HG03095 (cell line): ENCODE data around the gene FHOD1.

ENCODE experiments used
- ATAC-seq: cut with Tn5 transposase; IDR thresholded peaks from one replicate; pipeline ENCODE4 v1.9.1; 2021; ENCODE audit warnings: moderate library complexity; ENCODE audit not compliant: unreplicated experiment

The FHOD1 gene

DNA sequence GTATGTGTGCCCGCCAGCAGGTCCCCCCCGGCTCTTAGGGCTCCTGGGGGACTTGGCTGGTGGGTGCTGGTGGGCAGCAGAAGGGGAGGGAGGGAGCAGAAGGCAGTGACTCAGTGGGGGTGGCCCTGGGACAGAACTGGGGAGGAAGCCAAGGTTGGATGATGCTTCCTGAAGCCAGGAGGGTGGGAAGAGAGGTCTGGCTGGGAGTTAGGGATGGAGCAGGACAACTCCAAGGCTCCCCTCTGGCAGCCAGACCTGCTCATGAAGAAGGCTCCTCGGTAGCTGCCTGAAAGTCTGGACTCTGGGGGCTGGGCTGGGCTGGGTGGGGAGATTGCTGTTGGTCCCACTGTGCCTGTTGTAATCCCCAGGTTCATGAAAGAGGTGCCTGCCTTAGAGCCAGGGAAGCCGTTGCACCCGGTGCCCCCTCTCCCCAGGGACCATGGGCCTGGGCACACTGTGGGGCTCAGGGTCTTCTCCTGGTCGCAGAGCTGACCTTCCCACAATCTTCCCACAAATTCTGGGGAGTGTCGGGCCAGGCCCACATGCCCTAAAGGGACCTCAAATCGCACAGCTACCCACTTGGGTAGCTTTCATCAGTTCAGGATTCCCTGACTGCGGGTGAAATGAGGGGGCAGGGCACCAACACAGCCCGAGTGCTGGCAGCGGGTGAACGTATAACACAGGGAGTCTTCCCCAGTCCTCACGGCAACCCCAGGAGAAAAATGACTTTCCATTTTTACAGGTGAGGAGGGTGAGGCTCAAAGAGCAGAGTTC is 30.9 kb upstream of the FHOD1 start:
- ATAC-seq, result no peak

DNA sequence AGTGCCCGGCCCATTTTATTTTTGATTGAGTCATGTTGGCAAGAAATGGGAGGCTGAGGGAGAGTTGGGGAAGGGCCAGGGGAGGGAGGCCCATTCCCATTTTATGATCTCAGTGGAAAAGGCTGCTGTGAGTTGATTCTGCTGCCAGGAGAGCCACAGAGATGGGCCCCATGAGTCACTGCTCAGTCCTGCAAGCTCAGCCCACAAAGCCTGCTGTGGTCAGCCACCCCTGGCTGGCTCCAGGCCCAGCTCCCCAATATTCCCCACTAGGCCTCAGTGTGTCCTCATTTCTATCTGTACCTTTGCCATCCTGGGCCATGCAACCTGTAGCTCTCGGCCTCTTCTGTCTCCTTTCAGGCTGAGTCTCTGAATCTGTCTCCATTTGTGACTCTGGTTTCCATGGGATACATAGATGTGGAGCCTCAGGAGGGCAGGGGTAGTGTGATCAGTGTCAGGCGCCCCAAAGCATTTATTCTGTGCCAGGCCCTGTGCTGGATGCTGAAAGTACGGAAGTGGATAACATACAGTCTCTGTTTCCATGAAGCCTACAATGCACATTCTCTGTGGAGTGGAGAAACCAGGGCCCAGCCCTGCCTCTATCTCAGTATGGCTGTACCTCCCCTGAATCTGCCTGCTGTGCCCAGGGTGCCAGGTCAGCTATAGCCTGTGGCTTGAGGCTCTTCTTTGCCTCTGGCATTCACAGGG is 30.2 kb upstream of the FHOD1 start:
- ATAC-seq, result no peak

DNA sequence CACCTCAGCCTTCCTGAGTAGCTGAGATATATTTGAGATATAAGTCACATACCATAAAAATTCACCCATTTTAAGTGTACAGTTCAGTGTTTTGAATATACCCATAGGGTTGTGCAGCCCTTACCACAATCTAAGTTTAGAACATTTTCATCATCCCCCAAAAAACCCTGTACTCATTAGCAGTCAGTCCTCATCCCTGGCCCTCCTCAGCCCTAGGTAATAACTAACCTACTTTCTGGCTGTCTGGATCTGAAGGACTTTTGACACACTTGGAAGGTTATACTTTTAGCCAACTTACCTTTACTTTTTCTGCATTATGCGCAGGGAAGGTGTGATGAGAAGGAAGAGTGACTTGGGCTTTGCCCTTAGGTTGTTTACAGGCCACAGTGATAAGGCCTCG is 28.0 kb upstream of the FHOD1 start:
- ATAC-seq, result no peak

DNA sequence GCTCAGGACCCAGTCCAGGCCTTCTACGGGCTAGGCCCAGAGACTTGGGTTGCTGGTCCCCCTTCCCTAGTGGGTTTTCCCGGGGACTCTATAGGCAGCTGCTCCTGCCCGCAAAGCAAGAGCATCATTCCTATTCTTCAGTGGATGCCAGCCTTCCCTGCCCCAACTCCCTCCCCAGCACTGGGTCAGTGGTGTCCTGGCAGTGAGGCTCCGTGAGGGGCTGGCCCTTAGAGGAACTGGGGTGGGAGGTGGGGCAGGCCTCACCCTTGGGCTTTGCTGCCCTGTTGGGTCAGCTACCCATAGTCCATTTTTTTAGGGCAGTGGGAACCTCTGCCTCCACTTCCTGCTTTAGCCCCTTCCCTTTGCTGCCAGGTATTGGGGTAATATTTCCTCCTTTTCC is 24.2 kb upstream of the FHOD1 start:
- no peak for ATAC-seq

DNA sequence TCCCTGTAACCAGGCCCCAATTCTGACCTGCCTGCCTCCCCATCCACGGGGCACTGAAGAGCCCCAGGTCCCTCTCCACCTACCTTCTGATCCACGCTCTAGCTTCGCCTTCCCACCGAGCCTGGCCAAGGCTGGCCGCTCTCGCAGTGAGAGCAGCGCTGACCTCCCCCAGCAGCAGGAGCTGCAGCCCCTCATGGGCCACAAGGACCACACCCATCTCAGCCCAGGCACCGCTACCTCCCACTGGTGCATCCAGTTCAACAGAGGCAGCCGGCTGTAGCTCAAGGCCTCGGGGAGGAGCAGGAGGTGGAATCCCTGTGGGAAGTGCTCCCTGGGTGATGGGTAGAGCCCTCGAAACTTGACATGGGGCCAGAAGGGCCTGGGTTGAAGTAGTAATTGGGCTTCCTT is 23.7 kb upstream of the FHOD1 start:
- no peak for ATAC-seq

DNA sequence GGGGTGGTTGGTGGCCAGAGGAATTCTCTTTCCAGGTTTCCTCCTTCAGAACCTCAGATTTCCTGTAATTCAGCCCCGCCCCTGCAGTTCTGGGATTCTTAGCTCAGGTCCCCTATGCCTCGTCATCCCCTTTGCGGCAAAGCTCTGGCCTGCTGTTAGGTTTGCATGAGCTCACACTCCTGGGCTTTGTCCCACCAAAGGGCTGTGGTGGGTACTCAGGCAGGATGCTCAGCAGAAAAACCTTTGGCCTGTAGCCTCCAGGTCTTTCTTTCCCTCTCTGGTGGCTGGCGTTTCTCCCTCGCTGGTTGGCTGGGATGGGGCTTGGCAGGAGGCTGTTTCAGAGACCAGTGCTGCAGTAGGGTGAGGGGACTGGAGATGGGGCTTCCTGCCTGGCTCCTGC is 22.5 kb upstream of the FHOD1 start:
- no peak for ATAC-seq

DNA sequence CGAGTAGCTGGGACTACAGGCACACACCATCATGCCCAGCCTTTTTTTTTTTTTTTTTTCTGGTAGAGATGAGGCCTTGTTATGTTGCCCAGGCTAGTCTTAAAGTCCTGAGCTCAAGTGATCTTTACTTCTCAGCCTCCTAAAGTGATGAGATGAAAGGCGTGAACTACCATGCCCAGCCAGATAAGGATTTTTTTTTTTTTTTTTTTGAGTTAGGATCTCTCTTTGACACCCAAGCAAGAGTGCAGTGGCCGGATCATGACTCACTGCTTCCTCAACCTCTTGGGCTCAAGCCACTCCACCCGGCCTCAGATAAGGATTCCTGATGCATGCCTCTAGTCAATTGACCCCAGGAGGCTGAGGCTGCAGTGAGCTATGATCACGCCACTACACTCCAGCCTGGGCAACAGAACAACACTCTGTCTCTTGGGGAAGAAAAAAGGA is 20.9 kb upstream of the FHOD1 start:
- ATAC-seq, result no peak

DNA sequence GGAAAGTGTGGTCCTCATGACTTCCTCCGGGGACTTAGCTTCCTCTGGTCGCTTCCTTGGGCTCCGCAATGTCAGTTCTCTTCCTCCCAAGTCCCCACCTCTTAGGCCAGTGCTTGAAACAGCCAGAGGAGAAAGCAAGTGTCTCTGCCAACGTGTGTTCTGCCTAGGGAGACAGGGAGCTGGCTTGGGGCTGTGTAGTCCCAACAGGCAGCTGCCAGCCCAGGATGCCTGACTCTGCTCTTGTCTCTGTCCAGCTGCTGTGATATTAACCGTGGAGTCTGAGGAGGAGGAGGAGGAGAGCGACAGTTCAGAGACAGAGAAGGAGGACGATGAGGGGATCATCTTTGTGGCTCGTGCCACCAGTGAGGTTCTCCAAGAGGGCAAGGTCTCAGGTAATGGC is 18.6 kb upstream of the FHOD1 start:
- ATAC-seq, result no peak

DNA sequence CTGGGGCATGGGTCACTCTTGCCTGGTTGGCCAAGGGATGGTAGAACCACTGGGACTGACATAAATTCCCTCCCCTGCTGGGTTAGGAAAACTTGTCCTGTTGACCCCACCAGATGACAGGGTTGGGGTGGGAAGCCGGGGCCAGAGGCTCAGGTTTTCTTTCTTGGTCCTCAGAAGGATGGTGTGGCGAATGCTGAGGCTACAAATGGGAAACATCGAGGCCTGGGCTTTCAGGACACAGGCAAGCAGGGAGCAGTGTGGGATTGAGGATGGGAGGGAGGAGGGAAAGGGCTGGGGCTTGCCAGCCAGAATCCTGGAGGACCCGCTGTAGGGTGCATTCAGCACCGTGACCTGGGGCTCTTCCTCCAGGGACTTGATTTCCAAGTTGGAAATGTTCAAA is 17.6 kb upstream of the FHOD1 start:
- no peak for ATAC-seq

DNA sequence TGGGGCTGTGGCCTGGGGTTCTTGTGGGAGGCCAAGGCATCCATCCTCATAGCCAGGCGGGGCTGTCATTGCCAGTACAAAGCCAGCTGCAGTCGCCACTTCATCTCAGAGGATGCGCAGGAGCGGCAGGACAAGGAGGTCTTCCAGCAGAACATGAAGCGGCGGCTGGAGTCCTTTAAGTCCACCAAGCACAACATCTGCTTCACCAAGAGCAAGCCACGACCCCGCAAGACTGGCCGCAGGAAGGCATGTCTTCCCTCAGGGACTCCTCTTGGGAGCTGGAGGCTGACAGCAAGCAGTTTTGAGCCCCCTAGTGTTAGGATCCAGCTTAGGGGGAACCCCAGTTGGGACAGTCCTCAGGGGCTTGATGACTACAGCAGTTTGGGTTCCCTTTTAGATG is 17.0 kb upstream of the FHOD1 start:
- ATAC-seq, result no peak

DNA sequence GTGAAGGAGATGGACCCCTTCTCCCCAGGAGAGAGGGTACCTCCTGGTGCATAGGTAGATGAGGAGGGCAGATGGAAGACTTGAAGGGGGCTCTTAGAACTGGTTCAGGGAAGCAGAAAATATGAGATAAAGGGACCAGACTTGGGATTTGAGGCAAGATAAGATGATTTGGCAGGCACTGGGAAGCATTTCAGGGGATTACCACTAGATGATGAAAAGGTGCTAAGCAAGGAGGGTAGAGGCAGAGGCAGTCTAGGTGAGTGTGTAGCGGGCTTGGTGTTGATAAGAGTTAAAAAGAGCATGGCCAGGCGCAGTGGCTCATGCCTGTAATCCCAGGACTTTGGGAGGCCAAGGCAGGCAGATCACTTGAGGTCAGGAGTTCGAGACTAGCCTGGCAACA is 15.9 kb upstream of the FHOD1 start:
- ATAC-seq, result no peak

DNA sequence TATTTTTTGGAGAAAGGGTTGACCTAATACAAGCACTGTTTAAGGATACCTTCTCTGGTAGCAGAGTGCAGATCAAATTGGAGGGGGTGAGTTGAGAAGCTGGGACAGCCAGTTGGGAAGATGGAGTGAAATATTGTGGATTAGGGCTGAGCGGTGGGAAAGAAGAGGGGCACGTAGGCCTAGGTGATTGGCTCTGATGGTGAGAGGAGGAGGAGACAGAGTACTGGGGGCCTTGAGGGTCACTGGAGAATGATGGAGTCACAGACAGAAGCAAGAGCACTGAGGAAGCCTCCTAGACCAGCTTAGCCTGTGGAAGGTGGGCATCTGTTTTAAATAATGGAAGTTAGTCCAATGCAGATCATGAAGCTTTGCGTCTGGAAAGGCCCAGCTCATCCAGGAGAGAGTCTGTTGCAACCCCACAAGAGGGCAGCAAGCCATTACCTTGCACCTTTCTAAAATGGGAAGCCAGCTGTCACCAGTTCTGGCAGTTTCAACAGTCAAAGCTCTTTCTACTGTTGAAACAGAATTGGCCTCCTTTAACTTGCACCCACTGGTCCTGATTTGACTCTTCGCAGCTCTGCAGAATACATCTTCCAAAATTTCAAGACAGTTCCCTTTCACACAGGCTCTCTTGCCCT is 13.3 kb upstream of the FHOD1 start:
- ATAC-seq, result peak; percentile 53

DNA sequence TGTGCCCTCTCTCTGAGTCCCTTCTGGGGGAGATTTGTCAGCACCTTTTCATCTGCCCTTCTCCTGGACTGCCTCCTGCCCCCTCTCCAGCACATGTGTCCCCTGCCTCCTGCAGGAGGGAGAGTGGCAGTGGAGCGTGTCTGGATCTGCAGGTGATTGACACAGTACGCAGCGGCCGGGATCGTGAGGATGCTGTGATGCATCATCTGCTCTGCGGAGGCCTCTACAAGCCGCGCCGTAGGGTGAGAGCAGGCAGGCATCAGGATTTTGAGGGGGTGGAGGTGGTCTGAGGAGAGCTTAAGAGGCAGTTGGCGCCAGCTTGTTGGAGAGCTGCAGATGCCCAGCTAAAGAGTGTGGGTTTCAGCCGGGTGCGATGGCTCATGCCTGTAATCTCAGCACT is 12.4 kb upstream of the FHOD1 start:
- no peak for ATAC-seq

DNA sequence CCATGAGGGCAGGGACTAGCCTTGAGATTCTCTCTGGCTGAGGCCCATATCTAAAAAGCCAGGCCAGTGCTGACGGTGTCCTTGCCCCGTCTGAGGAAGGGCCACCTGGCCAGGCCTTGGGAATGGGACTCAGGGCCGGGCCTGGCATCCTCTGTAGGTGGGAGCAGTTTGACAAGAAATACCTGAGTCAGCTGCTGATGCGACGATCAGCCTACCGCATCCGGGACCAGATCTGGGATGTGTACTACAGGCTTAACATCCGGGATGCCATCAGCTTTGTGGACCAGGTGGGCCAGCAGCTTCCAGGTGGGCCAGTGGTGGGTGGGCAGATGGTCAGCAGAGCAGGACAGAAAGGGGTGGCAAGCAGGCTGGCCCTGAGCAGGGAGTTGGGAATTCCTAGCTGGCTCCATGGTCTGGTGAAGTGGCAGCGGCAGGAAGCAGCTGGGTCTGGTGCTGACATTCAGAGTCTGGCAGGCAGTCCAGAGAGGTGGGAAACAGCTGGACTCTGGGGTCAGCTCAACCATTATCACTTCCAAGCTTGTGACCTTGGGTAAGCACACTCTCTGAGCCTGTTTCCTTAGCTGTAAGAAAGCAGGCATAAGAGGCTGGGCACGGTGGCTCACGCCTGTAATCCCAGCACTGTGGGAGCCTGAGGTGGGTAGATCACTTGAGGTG is 11.0 kb upstream of the FHOD1 start:
- ATAC-seq, result no peak

DNA sequence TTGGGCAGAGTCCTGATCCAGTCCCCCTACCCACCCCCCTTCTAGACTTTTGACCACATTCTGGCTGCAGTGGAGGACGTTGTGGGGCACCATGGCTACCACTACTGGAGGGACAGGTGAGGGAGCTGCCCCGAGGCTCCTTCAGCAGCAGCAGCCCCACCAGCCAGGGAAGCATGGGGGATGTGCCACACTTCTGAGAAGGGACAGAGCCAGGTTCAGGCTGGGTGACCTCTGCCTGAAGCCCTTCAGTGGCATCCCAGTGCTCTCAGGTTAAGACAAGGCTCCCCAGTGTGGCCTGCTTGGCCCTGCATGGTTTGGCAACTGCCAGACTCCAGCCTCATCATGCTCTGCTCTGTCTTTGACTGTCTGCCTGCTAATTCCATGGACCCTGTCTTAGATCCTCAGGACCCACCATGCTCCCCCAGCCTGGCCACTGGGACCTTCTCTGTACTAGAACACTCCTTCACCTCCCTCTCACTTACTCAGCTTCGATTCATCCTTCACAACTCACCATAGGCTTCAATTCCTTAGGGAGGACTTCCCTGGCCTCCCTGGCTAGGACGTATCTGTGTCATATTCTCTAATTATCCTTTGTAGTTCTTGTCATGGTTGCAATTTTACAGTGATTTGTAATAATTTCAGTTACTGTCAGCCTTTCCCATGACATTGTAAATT is 10.3 kb upstream of the FHOD1 start:
- ATAC-seq, result no peak

DNA sequence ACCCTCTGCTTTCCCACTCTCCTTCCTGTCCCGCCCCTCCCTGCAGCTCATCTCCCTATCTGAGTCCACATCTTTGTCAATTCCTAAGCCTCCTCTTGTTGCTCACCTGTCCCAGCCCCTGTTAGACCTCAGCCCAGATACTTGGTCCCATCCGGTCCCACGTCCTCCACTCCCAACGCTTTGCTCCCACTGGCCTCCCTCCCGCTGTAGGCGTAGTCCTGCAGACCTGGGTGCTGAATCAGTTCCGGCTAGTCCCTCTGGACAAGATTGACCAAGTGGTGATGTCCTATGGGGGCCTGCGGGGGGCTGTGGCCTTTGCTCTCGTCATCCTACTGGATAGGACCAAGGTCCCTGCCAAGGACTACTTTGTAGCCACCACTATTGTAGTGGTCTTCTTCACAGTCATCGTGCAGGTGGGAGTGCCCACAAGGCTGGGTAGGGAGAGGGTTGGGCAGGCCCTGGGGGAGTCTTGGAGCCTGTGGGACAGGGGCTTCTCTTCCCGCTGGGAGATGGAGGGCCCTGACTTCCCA is 9.5 kb upstream of the FHOD1 start:
- ATAC-seq, result no peak

DNA sequence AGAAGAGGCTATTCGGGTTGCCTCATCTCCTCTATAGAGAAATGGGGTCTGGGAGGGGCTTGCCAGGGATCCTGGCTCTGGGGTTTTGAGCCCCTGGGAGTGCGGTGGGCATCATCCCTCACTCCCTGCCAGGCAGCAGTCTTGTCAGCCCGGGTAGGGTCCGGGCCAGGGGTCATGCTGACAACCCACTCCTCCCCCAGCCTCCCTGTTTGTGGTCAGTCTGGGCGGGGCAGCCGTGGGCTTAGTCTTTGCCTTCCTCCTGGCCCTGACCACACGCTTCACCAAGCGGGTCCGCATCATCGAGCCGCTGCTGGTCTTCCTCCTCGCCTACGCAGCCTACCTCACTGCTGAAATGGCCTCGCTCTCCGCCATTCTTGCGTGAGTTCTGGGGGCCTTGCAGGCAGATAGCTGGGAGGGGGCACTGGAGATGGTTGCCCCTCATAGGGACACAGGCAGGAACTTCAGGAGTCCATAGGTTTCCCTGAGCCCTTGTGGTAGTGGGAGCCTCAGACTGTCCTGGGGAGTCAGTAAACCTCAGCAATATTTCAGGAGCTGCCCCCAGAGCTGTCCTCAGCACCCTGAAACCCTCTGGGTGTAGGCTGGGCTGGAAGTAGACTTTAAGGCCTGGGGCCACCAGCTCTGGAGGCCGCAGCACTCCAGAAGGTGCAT is 8.4 kb upstream of the FHOD1 start:
- no peak for ATAC-seq

DNA sequence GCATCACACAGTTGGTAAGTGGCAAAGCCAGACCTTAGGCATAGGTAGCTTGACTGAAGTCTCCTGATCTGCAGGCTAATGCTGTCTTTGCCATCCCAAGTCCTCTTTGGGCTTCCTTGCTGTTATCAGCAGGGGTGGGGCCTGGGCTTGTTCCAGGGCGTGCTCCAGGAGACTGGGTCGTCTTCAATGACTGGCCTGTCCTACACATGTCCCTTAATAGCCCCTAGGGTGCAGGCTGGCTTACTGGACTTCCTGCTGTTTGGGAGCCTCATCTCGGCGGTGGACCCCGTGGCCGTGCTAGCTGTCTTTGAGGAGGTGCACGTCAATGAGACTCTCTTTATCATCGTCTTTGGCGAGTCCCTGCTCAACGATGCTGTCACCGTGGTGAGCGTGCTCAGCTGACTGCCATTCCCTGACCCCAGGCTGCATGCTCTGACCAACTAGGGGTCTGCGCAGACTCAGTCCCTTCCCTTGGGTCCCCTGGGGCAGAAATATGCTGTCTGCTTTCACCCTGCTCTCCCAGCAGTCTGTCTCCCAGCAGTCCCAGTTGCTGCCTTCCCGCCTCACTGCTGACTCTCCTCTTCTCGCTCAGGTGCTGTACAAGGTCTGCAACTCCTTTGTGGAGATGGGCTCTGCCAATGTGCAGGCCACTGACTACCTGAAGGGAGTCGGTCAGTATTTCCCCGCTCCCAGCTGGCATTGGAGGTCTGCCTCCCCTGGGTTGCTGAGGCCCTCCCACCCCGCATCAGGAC is 7.7 kb upstream of the FHOD1 start:
- ATAC-seq, result no peak
